ENCODE results near the gene TEX9.
"Not testable (repeated sequence)": the region's sequence is repeated elsewhere in the genome, so short reads cannot be mapped to it uniquely, and the experiment has no call there.

DNA sequence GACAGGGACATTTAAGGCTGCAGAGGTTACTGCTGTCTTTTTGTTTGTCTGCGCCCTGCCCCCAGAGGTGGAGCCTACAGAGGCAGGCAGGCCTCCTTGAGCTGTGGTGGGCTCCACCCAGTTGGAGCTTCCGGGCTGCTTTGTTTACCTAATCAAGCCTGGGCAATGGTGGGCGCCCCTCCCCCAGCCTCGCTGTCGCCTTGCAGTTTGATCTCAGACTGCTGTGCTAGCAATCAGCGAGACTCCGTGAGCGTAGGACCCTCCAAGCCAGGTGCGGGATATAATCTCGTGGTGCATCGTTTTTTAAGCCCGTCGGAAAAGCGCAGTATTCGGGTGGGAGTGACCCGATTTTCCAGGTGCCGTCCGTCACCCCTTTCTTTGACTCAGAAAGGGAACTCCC lies 48.7 kb upstream of the TEX9 start:
- TF ChIP-seq, protein P1, sequence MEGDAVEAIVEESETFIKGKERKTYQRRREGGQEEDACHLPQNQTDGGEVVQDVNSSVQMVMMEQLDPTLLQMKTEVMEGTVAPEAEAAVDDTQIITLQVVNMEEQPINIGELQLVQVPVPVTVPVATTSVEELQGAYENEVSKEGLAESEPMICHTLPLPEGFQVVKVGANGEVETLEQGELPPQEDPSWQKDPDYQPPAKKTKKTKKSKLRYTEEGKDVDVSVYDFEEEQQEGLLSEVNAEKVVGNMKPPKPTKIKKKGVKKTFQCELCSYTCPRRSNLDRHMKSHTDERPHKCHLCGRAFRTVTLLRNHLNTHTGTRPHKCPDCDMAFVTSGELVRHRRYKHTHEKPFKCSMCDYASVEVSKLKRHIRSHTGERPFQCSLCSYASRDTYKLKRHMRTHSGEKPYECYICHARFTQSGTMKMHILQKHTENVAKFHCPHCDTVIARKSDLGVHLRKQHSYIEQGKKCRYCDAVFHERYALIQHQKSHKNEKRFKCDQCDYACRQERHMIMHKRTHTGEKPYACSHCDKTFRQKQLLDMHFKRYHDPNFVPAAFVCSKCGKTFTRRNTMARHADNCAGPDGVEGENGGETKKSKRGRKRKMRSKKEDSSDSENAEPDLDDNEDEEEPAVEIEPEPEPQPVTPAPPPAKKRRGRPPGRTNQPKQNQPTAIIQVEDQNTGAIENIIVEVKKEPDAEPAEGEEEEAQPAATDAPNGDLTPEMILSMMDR (conservative IDR thresholded peaks at IDR 0.05), result not testable (repeated sequence)
- not testable (repeated sequence) for TF ChIP-seq EZH2 (IDR thresholded peaks at IDR 0.05; ENCODE audit: low read depth)
